GM18526 (cell line): ENCODE data around the gene PARP1.

Experiments used
- POLR2A ChIP-seq: IDR thresholded peaks from 3 replicates; pipeline ENCODE4 v1.6.1; 2011; ENCODE audit not compliant: insufficient read length; ENCODE audit errors: extremely low read depth

Gene PARP1

DNA sequence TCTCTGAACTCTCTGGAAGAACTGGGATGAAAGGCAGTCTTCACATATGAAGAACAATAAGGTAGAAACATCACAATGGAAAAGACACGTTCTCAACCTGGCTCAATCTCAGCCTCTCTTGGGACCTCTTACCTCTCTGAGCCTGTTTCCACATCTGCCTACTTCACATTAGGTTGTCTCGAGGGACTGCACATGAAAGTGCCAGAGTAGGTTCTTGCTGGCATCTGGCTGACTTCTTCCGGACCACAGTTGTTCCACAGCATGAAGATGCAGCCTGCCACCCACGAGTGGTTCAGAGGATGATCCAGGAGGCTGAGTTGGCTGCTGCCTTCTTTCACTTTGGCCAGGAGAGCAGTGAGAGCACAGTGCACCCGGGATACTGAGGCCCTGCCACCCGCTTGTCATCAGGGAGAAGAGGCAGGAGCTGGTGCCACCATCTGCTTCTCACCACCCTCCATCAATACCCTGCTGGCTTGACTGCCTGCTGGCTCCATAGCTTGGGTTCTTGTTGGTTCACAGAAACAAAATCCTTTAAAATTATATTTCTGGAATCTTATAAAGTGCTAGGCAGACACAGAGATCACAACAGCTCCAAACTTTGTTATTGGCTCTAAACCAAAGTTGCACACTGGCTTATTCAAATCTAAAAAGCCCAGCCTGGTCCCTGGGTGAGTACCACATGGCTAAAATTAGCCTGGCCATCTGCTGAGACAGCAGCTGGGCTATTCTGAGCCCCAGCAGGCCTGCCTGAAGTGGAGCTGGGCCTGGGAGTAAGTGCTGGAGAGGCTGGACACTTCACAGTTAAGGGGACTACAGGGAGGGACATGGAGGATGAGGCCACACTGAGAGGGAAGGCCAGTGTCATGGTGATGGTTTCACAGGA lies 52.0 kb downstream of the PARP1 start:
- TF ChIP-seq POLR2A: no peak

GRCh38 chr1:226355016-226355415 lies 52.9 kb downstream of the PARP1 start:
- no peak for TF ChIP-seq POLR2A

DNA sequence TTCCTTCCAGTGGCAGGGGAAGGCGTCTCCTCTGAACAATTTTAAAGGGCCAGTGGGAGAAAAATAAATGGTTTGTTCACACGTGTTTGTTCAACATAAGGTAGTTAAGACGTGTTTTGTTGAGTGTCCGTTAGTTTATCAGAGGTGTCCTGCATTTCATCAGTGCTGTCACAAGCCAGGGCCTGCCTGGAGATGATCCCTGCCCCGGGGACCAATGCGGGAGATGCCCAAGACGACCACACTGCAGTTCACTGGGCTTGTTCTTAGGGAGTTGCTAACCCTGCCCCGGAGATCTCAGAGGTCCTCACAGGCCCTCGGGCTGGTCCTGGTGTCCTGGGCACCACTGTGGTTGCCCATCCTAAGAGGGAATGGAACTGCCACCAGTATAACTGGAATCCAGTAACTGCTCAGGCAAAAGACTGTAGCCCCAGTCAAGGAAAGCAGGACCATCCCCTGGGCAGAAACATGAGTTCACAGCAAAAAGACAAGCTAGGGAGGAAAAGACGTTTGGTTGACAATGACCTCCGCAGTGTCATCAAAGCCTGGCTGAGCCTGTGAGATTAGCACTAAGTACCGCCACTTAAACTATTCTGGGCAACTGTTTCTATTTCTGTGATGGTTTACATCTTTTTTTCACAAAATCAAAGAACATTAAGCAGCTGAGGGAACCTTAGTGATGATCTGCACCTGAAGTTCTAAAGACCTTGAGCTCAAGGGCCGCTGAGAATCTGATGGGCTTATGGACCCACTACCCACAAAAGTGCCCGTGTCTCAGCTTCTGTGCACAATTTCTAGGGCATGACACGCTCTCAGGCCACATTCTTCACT lies 54.0 kb downstream of the PARP1 start:
- TF ChIP-seq POLR2A: no peak

DNA sequence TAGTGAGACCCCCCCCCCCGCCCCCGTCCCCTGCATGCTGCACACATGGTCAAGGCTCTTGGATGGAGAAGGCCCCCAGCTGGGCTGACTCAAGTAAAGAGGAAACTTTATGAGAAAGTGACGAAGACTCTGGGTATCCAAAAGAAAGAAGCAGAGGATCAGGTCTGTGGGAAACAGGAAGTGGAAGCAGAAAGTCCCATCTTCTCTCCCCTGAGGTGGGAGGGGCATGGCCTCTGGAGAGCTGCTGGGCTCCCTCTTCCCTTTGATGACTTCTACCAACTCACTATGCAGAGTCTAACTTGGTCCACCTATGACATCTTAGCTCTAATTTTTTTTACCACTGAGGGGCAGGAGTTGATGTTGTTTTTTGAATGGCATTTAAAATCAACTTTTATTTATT lies 56.2 kb downstream of the PARP1 start:
- no peak for TF ChIP-seq POLR2A

DNA sequence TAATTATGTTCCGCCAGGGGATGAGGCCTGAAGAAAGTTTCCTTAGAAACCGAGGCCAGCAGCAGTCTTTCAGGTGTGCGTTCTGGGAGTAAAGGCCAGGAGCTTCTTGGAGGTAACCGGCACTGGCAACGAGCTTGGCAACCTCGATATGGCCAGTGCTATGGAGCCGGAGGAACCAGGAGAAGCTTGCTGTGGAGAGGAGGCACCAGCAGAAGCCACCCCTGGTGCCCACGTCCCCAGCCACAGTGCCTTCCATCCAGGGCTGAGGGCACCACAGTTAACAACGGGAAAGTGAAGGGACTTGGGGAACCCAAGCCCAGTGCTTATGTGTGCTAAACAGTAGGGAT lies 57.4 kb downstream of the PARP1 start:
- TF ChIP-seq POLR2A: no peak

- no peak for TF ChIP-seq POLR2A
These were observed 57.9 kb downstream of the PARP1 start for GRCh38 chr1:226349801-226350518.

DNA sequence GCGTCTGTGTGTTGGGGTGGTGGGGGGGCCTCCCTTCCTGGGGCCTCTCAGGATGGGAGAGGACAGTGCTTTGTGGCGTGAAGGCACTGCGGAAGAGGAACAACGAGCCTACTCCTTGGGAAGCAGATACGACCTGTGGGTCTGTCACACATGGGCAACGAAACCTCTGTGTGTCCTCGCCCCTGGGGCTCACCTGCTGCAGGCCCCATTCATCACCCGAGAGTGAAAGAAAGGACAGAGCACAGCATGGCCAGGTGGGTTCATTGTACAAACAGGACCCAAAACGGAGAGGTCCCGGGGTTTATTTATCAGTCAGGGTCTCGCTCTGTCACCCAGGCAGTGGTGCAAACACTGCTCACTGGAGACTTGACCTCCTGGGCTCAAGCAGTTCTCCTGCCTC lies 58.8 kb downstream of the PARP1 start:
- no peak for TF ChIP-seq POLR2A

- TF ChIP-seq POLR2A: no peak
These were observed 63.2 kb downstream of the PARP1 start for GRCh38 chr1:226344441-226345259.

DNA sequence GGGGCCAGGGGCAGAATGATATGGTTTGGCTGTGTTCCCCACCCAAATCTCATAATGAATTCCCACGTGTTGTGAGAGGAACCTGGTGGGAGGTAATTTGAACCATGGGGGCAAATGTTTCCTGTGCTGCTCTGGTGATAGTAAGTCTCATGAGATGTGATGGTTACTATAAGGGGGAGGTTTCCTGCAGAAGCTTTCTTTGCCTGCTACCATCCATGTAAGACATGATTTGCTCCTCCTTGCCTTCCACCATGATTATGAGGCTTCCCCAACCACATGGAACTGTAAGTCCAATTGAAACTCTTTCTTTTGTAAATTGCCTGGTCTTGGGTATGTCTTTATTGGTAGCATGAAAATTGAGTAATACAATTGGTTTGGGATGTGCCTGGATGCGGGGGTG lies 65.2 kb downstream of the PARP1 start:
- TF ChIP-seq POLR2A: no peak

DNA sequence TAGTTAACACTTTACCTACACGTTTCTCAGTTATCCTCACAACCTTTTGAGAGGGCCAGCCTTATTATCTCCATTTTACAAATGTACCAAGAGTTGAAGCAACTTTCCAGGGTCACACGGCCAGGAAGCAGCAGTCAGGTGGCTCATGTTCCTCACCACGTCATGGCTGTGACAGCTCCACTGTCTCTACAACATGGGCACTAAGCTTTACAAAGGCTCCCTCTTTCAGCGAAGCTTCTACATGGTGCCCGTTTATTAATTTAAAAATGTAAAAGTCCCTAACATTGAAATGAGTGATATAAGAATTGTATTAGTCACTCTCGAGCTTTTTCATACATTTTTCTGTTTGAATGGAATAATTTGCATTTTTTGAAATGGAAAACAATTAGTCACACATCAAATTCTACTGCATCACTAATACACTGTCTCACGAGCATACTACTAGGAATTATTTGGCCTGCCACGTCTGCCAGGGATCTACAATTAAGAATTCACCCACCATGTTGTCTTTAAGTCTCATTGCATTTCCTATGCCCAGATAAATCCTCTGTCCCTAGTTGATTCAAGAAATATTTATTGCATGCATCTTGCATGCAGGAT lies 70.5 kb downstream of the PARP1 start:
- no peak for TF ChIP-seq POLR2A

DNA sequence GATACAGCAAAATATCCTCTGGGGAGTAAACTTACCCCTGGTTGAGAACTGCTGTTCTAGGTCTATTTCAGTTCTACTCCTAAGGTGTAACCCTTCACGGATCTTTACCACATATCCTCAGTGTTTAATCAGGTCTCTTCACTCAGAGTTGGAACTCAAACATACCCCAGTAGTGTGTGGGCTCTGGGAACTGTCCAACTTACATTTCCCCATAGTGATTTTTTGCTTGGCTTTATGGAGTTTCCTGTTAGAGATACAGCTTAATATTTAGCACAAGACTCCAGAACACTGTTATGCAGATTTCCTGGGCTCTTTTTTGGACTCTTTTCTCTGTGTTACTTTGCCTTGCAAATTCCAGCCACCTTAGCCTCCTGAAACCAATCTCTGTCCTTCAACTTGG lies 72.2 kb downstream of the PARP1 start:
- no peak for TF ChIP-seq POLR2A

DNA sequence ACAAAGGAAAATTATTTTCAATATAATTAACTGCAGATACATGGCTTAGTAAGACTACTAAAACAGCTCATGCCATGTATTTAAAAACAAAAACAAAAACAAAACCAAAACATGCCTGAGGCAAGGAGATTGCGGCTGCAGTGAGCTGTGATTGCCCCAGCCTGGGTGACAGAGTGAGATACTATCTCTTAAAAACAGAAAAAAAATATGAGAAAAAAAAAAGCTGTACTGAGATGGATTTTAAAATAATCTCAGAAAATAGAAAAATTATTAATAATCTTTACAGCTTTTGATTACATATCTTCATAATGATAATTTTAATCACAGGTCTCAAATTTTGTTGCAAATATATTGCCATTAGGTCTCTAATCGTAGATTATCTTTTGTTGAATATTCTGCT lies 74.9 kb downstream of the PARP1 start:
- TF ChIP-seq POLR2A: no peak

GRCh38 chr1:226329237-226329636 lies 78.7 kb downstream of the PARP1 start:
- TF ChIP-seq POLR2A: no peak

GRCh38 chr1:226327761-226328162 lies 80.1 kb downstream of the PARP1 start:
- no peak for TF ChIP-seq POLR2A
